HEK293T (cell line): ENCODE measurements around the gene RUFY1.
"Not testable (repeated sequence)": the region's sequence is repeated elsewhere in the genome, so short reads cannot be mapped to it uniquely, and the experiment has no call there.

Experiments
- FOXM1 ChIP-seq: fragments of 450-650 bp; IDR thresholded peaks from 2 replicates; pipeline ENCODE4 v1.6.1; 2017; ENCODE audit warnings: mild to moderate bottlenecking, borderline replicate concordance
- LEF1 ChIP-seq: fragments of 450-650 bp; IDR thresholded peaks from 2 replicates; pipeline ENCODE4 v1.6.1; 2017; ENCODE audit warnings: mild to moderate bottlenecking, borderline replicate concordance
- NFRKB ChIP-seq: fragments of 450-650 bp; IDR thresholded peaks from 2 replicates; pipeline ENCODE4 v1.6.1; 2016; ENCODE audit warnings: mild to moderate bottlenecking, moderate library complexity
- SUZ12 ChIP-seq: fragments of 450-650 bp; IDR thresholded peaks from 2 replicates; pipeline ENCODE4 v1.6.1; 2016; ENCODE audit warnings: mild to moderate bottlenecking

DNA sequence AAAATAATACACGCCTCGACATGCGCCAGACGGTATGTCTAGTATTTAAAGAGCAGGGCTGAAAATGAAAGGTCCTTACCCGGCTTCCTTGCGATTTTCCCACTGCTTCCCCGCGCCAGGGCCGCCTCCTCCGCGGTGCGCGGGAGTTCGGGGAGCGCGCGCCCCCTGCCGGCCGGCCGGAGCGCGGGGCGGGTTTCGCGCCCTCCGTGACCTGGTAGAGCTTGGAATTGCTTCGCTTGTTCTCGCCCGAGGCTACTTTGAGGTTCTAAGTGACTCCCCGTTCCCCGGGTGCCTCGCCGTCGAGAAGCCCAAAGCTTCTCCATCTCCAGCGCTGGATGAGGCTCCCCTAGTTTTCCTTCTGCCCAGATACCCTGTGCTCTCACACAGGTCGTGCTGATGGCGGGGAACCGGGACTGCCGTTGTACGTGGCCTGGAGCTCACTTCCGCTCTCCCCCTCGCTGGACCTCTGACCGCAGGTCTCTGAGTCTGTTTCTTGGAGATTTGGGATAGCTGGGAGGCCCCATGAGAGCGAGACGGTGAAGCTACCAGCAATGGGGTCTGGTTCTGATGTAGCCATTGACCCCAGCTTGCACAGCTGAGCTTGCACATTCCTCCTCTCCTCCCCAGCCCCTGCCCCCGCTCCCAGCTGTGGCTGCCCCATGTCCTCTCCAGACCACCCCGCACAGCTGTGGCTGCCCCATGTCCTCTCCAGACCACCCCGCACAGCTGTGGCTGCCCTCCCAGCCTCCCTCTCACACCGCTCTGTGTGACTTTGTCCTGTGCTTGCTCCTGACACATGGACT is 84.2 kb downstream of the RUFY1 start:
- not testable (repeated sequence) for TF ChIP-seq NFRKB, SUZ12, FOXM1, LEF1
